ENCODE results near the gene WFDC1. TPM values are rescaled to one million over a fixed set of nuclear protein-coding genes. Genes with fewer than 3 reads are reported as not detected.

Gene WFDC1
- total RNA-seq, 1 donor from 2014 or later: not detected

DNA sequence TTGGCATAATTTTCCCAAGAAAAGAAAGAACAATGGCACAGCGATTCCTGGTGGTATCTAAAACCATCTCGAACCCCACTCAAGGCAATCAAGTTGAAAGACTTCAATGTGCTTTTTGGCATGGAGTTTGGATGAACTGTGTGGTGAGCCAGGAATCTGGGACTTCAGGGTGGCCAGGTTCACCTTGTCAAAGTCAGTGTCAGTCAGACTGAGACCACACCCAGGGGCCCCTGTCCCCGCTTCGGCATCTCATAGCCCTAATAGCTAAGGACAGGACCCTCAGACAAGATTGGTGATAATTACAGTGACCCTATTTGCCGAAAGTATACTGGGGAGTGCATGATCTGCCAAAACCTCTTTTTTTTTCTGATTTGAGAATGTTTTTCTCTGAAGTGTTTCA is 25.8 kb downstream of the WFDC1 start:
- peaks cover 3% of the 10 kb centered on the region for H3K9me3 Mint-ChIP-seq
- peaks cover 7% of the 10 kb centered on the region for H3K27me3 Mint-ChIP-seq
- CTCF ChIA-PET: no interaction called here
- H3K27ac Mint-ChIP-seq: no peak overlapping the region
- DNase-seq (no peak), ATAC-seq (ENCODE audit: low read depth) (no peak)
- no peaks in the 10 kb centered on the region for H3K36me3 Mint-ChIP-seq (ENCODE audit: low read depth)
- TF ChIP-seq, protein P1, sequence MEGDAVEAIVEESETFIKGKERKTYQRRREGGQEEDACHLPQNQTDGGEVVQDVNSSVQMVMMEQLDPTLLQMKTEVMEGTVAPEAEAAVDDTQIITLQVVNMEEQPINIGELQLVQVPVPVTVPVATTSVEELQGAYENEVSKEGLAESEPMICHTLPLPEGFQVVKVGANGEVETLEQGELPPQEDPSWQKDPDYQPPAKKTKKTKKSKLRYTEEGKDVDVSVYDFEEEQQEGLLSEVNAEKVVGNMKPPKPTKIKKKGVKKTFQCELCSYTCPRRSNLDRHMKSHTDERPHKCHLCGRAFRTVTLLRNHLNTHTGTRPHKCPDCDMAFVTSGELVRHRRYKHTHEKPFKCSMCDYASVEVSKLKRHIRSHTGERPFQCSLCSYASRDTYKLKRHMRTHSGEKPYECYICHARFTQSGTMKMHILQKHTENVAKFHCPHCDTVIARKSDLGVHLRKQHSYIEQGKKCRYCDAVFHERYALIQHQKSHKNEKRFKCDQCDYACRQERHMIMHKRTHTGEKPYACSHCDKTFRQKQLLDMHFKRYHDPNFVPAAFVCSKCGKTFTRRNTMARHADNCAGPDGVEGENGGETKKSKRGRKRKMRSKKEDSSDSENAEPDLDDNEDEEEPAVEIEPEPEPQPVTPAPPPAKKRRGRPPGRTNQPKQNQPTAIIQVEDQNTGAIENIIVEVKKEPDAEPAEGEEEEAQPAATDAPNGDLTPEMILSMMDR (IDR thresholded peaks at IDR 0.05): no peak
- H3K4me1 Mint-ChIP-seq: no peaks in the 10 kb centered on the region
- H3K4me3 Mint-ChIP-seq: no peak overlapping the region
- POLR2A ChIA-PET: no interaction called here
- intact Hi-C loops (cut with micrococcal nuclease): no loop called here

DNA sequence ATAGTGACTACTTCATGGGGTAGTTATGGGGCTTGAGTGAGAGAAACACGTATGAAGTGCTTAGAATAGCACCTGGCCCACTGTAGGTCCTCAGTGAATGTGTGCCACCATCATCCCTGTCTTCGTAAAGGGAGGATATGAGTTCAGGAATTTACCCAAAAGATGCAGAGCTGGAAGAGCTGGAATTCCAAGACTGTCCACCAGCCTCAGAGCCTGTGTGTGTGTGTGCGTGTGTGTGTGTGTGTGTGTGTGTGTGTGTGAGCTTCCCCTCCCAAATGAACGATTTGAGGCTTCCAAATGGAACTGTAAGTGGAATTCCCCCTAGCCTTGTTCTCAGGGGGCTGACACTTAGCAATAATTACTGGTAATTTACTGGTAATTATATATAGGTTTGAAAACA is 27.3 kb downstream of the WFDC1 start:
- H3K36me3 Mint-ChIP-seq (ENCODE audit: low read depth): no peaks in the 10 kb centered on the region
- no peak overlapping the region for H3K27ac Mint-ChIP-seq
- POLR2A ChIA-PET: no interaction called here
- DNase-seq (no peak), ATAC-seq (ENCODE audit: low read depth) (no peak)
- peaks cover 3% of the 10 kb centered on the region for H3K27me3 Mint-ChIP-seq
- no peaks in the 10 kb centered on the region for H3K4me1 Mint-ChIP-seq
- TF ChIP-seq, protein P1 (IDR thresholded peaks at IDR 0.05): no peak
- no peak overlapping the region for H3K4me3 Mint-ChIP-seq
- H3K9me3 Mint-ChIP-seq: peaks cover 3% of the 10 kb centered on the region
- intact Hi-C loops (cut with micrococcal nuclease): no loop called here
- CTCF ChIA-PET: no interaction called here

DNA sequence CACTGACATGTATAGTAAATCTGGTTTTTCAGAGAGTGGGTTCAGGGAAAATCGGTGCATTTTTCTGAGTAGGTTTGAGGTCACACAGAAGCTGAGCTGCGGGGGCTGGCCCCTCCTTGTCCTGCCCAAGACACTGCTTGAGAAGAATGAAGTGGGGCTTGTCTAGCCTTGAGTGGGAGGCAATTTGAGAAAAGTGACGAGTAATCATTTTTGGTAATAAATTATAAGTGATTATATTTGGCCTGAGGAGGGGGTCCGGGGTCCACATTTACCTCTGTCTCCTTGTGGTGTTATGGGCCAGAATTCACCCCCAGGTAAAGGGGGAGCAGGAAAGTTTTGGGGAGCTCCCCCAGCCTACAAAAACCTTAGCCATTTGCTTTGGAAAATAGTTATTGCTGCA is 28.1 kb downstream of the WFDC1 start:
- H3K27ac Mint-ChIP-seq: no peak overlapping the region
- H3K4me3 Mint-ChIP-seq: no peak overlapping the region
- intact Hi-C loops (cut with micrococcal nuclease): no loop called here
- H3K36me3 Mint-ChIP-seq (ENCODE audit: low read depth): no peaks in the 10 kb centered on the region
- POLR2A ChIA-PET: no interaction called here
- no peaks in the 10 kb centered on the region for H3K4me1 Mint-ChIP-seq
- DNase-seq: no peak
- ATAC-seq (ENCODE audit: low read depth): no peak
- TF ChIP-seq, protein P1 (IDR thresholded peaks at IDR 0.05): no peak
- CTCF ChIA-PET: no interaction called here
- H3K27me3 Mint-ChIP-seq: peaks cover 5% of the 10 kb centered on the region
- peaks cover 2% of the 10 kb centered on the region for H3K9me3 Mint-ChIP-seq

DNA sequence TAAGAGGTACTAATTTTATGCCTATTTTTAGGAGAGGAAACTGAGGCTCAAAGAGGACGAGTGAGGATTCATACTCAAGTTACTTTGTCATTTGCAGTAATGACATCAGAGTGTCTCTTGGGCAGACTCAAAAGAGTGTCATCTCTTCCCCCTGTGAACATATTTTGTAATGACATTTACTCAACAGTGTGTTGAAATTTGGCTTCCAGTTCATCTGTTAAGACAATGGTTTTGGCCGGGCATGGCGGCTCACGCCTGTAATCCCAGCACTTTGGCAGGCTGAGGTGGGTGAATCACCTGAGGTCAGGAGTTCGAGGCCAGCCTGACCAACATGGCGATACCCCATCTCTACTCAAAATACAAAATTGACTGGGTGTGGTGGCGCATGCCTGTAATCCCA is 28.9 kb downstream of the WFDC1 start:
- Mint-ChIP-seq H3K27ac (no peak overlapping the region), H3K36me3 (ENCODE audit: low read depth) (no peaks in the 10 kb centered on the region), H3K4me3 (no peak overlapping the region), H3K9me3 (no peaks in the 10 kb centered on the region), H3K27me3 (peaks cover 6% of the 10 kb centered on the region), H3K4me1 (no peaks in the 10 kb centered on the region)
- POLR2A ChIA-PET: no interaction called here
- CTCF ChIA-PET: no interaction called here
- ATAC-seq (ENCODE audit: low read depth) (no peak), DNase-seq (no peak)
- TF ChIP-seq, protein P1 (IDR thresholded peaks at IDR 0.05): no peak
- intact Hi-C loops (cut with micrococcal nuclease): no loop called here

DNA sequence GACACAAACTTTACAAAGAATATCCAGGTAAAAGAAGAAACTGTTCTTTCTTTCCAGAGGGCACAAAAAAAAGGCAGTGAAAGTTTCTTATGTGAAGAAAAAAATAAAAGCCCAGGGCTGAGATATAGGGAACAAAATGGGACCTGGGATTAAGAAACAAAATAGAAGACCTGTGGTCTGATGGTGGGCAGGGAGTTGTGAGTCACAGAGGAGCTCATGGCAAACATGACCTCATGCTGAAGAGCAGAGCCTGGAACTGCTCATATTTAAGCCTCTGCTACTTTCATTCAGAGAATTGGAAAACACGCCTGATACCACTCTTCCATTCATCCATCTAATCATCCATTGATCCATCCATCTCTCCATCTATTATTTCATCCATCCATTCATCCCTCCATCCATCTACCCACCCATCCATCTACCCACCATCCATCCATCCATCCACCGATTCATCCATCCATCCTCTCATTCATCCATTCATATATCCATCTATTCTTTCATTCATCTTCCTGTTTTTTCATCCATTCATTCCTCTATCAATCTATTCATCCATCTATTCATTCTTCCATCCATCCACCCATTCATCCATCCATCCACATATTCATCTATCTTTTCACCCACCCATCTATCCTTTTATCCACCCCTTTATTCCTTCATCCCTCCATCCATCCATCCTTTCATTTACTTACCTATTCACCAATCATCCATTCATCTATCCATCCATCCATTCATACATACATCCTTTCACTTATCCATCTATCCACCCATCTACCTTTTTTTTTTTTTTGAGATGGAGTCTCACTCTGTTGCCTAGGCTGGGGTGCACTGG is 30.0 kb downstream of the WFDC1 start:
- no peaks in the 10 kb centered on the region for H3K4me1 Mint-ChIP-seq
- no peak overlapping the region for H3K27ac Mint-ChIP-seq
- no peak for DNase-seq
- H3K4me3 Mint-ChIP-seq: no peak overlapping the region
- ChIA-PET CTCF (no interaction called here), POLR2A (no interaction called here)
- intact Hi-C loops (cut with micrococcal nuclease): no loop called here
- peaks cover 5% of the 10 kb centered on the region for H3K27me3 Mint-ChIP-seq
- H3K9me3 Mint-ChIP-seq: no peaks in the 10 kb centered on the region
- TF ChIP-seq, protein P1 (IDR thresholded peaks at IDR 0.05): no peak
- H3K36me3 Mint-ChIP-seq (ENCODE audit: low read depth): no peaks in the 10 kb centered on the region
- ATAC-seq (ENCODE audit: low read depth): no peak

All from activated B cell treated with CpG ODN at 0.5 μM for 24 hours (primary cell).